WTC11 (cell line): ENCODE measurements around the gene PEAK3. TPM values are rescaled to one million over a fixed set of nuclear protein-coding genes. Genes with fewer than 3 reads are reported as not detected.

ENCODE experiments used
- ATAC-seq: fragments of 200-7000 bp; cut with Tn5 transposase; 2 replicates; pipeline ENCODE4 v1.10.0; 2021; ENCODE audit warnings: mild to moderate bottlenecking, moderate library complexity
- CTCF ChIA-PET: fragments of 300-600 bp; sonication (Branson Sonifier 250); formaldehyde crosslinking; loops from one replicate; lab custom pipeline; 2021; ENCODE audit warnings: antibody characterized with exemption; lab: Charles Lee
- POLR2A ChIA-PET: fragments of 350-600 bp; sonication (Branson Sonifier 250); formaldehyde crosslinking; loops from one replicate; lab custom pipeline; 2021; ENCODE audit warnings: antibody characterized with exemption; lab: Charles Lee
- DNase-seq: peaks from one replicate; pipeline ENCODE4 v3.0.0; 2021; ENCODE audit warnings: low spot score
- H3K27ac Mint-ChIP-seq: 2 replicates; pipeline ENCODE4 v1.8.0; 2021; ENCODE audit warnings: mixed read lengths
- H3K27me3 Mint-ChIP-seq: 2 replicates; pipeline ENCODE4 v1.8.0; 2021; ENCODE audit warnings: low read depth, mild to moderate bottlenecking, moderate library complexity, mixed read lengths
- H3K36me3 Mint-ChIP-seq: 2 replicates; pipeline ENCODE4 v1.8.0; 2021; ENCODE audit warnings: mixed read lengths
- H3K4me1 Mint-ChIP-seq: 2 replicates; pipeline ENCODE4 v1.8.0; 2022; ENCODE audit warnings: mixed read lengths
- H3K4me3 Mint-ChIP-seq: 2 replicates; pipeline ENCODE4 v1.8.0; 2021; ENCODE audit warnings: mild to moderate bottlenecking, moderate library complexity, mixed read lengths
- H3K9me3 Mint-ChIP-seq: 2 replicates; pipeline ENCODE4 v1.8.0; 2021; ENCODE audit warnings: mixed read lengths
- ATF3 ChIP-seq: sonication (generic); formaldehyde crosslinking; conservative IDR thresholded peaks from 2 replicates; pipeline ENCODE4 v1.8.1; 2022; ENCODE audit warnings: mild to moderate bottlenecking, missing genetic modification reagents
- ATF6 ChIP-seq: sonication (generic); formaldehyde crosslinking; IDR thresholded peaks from 2 replicates; pipeline ENCODE4 v1.8.1; 2023; ENCODE audit warnings: mild to moderate bottlenecking, missing genetic modification reagents
- CTCF ChIP-seq: fragments of 200-600 bp; IDR thresholded peaks from 2 replicates; pipeline ENCODE4 v1.8.0; 2022; ENCODE audit warnings: antibody characterized with exemption
- E2F1 ChIP-seq: sonication (generic); formaldehyde crosslinking; IDR thresholded peaks from 2 replicates; pipeline ENCODE4 v1.8.0; 2022; ENCODE audit warnings: mild to moderate bottlenecking, missing genetic modification reagents
- E2F4 ChIP-seq: sonication (generic); formaldehyde crosslinking; IDR thresholded peaks from 2 replicates; pipeline ENCODE4 v1.8.1; 2022; ENCODE audit warnings: low read depth, mild to moderate bottlenecking, moderate library complexity, missing genetic modification reagents, borderline replicate concordance
- ESRRA ChIP-seq: sonication (generic); formaldehyde crosslinking; IDR thresholded peaks from 2 replicates; pipeline ENCODE4 v1.8.1; 2022; ENCODE audit warnings: mild to moderate bottlenecking, missing genetic modification reagents, borderline replicate concordance
- HMGXB4 ChIP-seq: sonication (generic); formaldehyde crosslinking; IDR thresholded peaks from 2 replicates; pipeline ENCODE4 v1.8.1; 2023; ENCODE audit warnings: mild to moderate bottlenecking, moderate library complexity, missing genetic modification reagents
- JAZF1 ChIP-seq: fragments of 250-450 bp; sonication (Bioruptor Pico); IDR thresholded peaks from 2 replicates; pipeline ENCODE4 v1.9.0; 2021; ENCODE audit warnings: moderate library complexity, mild to moderate bottlenecking, inconsistent platforms
- OVOL2 ChIP-seq: fragments of 250-450 bp; sonication (Bioruptor Pico); IDR thresholded peaks from 2 replicates; pipeline ENCODE4 v1.9.0; 2021; ENCODE audit warnings: mild to moderate bottlenecking, borderline replicate concordance
- STAT6 ChIP-seq: sonication (generic); formaldehyde crosslinking; conservative IDR thresholded peaks from 2 replicates; pipeline ENCODE4 v1.8.1; 2023; ENCODE audit warnings: mild to moderate bottlenecking, low read depth, missing genetic modification reagents, moderate library complexity
- TEAD1 ChIP-seq: sonication (generic); formaldehyde crosslinking; IDR thresholded peaks from 2 replicates; pipeline ENCODE4 v1.8.0; 2022; ENCODE audit warnings: mild to moderate bottlenecking, missing genetic modification reagents
- ZNF219 ChIP-seq: sonication (generic); formaldehyde crosslinking; IDR thresholded peaks from 2 replicates; pipeline ENCODE4 v1.8.0; 2023; ENCODE audit warnings: missing genetic modification reagents, mild to moderate bottlenecking, borderline replicate concordance
- ZNF232 ChIP-seq: sonication (generic); formaldehyde crosslinking; IDR thresholded peaks from 2 replicates; pipeline ENCODE4 v1.8.0; 2022; ENCODE audit warnings: mild to moderate bottlenecking, missing genetic modification reagents
- ZNF423 ChIP-seq: fragments of 250-450 bp; sonication (Bioruptor Pico); IDR thresholded peaks from 2 replicates; pipeline ENCODE4 v2.1.2; 2022; ENCODE audit warnings: mild to moderate bottlenecking, moderate library complexity
- ZNF671 ChIP-seq: fragments of 250-450 bp; sonication (Bioruptor Pico); IDR thresholded peaks from 2 replicates; pipeline ENCODE4 v1.8.0; 2021; ENCODE audit warnings: mild to moderate bottlenecking
- total RNA-seq: library from RNA; stranded (reverse); gene quantifications from 3 replicates; pipeline ENCODE4 v1.2.3, GENCODE V29; 2021

Gene PEAK3
- total RNA-seq, 1 experiment from 2014 or later = not detected

GRCh38 chr19:2269244-2270156 is 12.5 kb downstream of the PEAK3 start (continued):
- no peak for TF ChIP-seq ZNF232 (CRISPR knock-in tag)
- TF ChIP-seq ATF6 = no peak
- TF ChIP-seq STAT6 (CRISPR knock-in tag) = no peak
- no peak for TF ChIP-seq ZNF219
- no peak for TF ChIP-seq OVOL2 (CRISPR knock-in tag)
- TF ChIP-seq CTCF = no peak
- TF ChIP-seq HMGXB4 (CRISPR knock-in tag) = peak; percentile 62; the same call in 1 of the 2 replicates
- no peak for TF ChIP-seq ATF3 (CRISPR knock-in tag)
- TF ChIP-seq ZNF423 (CRISPR knock-in tag) = no peak
- TF ChIP-seq E2F4 (CRISPR knock-in tag) = no peak
- no peak for TF ChIP-seq ZNF671 (CRISPR knock-in tag)
- peak; percentile 84 for TF ChIP-seq TEAD1 (CRISPR knock-in tag)

- CTCF ChIA-PET = no interaction called here
- no peak for ATAC-seq
- no peak for TF ChIP-seq JAZF1 (CRISPR knock-in tag)
- TF ChIP-seq ZNF423 (CRISPR knock-in tag) = peak; percentile 59; the same call in 1 of the 2 replicates
- TF ChIP-seq ESRRA (CRISPR knock-in tag) = no peak
- no peak for TF ChIP-seq E2F1 (CRISPR knock-in tag)
- no peak overlapping the region for H3K27ac Mint-ChIP-seq
- H3K4me1 Mint-ChIP-seq = peaks cover 28% of the 10 kb centered on the region
- H3K4me3 Mint-ChIP-seq = peak overlapping the region; percentile 82
- POLR2A ChIA-PET = no interaction called here
- H3K36me3 Mint-ChIP-seq = peaks cover 8% of the 10 kb centered on the region
- H3K9me3 Mint-ChIP-seq = no peaks in the 10 kb centered on the region
- H3K27me3 Mint-ChIP-seq = no peaks in the 10 kb centered on the region; the same call in 1 of the 2 replicates
- DNase-seq = no peak
These were observed 13.1 kb downstream of the PEAK3 start for GRCh38 chr19:2268861-2269243.
